NCI-H510A treated with DMSO at 0.1 percent for 48 hours (cell line): Measurements from ENCODE around the gene PTPN1.

Experiments used
- DNase-seq: peaks from one replicate; lab custom pipeline; 2025; lab: John Stamatoyannopoulos, UW

PTPN1 gene

DNA sequence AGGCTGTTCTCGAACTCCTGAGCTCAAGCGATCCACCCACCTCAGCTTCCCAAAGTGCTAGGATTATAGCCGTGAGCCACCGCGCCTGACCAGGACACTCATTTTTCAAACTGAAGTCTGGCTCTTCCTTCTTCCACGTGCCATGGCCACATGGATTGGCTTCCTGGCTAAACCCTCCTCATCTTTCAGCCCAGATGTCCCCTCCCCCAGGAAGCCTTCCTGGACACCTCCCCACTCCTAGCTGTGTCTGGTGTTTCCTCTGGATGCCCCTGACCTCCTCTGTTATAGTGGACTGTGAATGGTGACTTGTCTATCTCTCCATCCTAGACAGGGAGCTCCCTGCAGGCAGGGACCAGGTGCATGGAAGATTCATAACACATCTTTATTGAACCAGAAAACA lies 124.0 kb downstream of the PTPN1 start:
- no peak for DNase-seq
